ENCODE results near the gene WDFY4.

GRCh38 chr10:48777110-48777509, 92.4 kb downstream of the WDFY4 start:
- TF ChIP-seq EZH2 (IDR thresholded peaks at IDR 0.05; ENCODE audit: low read length): no peak
- no peak for TF ChIP-seq CTCF (optimal IDR thresholded peaks at IDR 0.05 in 1 of 3, IDR thresholded peaks at IDR 0.05 in 1 of 3, conservative IDR thresholded peaks at IDR 0.05 in 1 of 3; ENCODE audit: extremely low read depth in 1 of 3, insufficient read depth in 2 of 3, low read length in 3 of 3)

Measured in keratinocyte (primary cell).